GM12891 (cell line): ENCODE data around the gene SYNE2.

Source experiments
- POLR2A ChIP-seq: IDR thresholded peaks from 2 replicates; pipeline ENCODE4 v1.6.1; 2011; ENCODE audit warnings: low read depth, low read length, control low read depth
- POLR2AphosphoS5 ChIP-seq: IDR thresholded peaks from 2 replicates; pipeline ENCODE4 v1.6.1; 2011; ENCODE audit warnings: low read depth, low read length, control low read depth
- POU2F2 ChIP-seq: IDR thresholded peaks from 2 replicates; pipeline ENCODE4 v1.6.1; 2011; ENCODE audit warnings: low read depth, mild to moderate bottlenecking, control low read depth, low read length, moderate library complexity
- SPI1 ChIP-seq: IDR thresholded peaks from 2 replicates; pipeline ENCODE4 v1.6.1; 2011; ENCODE audit warnings: low read depth, low read length, control low read depth
- TAF1 ChIP-seq: IDR thresholded peaks from 2 replicates; pipeline ENCODE4 v1.6.1; 2011; ENCODE audit warnings: low read depth, low read length, control low read depth

DNA sequence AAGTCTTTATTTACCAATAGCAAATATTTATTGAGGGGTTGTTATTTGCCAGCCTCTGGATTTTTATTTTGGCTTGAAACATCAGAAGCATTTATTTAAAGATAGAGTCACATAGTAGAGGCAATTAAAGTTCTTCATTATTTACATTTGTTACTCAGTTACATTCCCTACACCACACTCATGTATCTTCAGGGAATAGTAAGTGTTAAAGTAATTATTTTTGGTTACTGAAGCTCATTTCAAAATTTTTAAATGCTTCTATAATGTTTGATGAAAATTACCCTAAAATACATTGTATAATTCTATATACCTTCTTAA, 235.8 kb downstream of the SYNE2 start:
- TF ChIP-seq POLR2A: no peak
- TF ChIP-seq TAF1: no peak
- TF ChIP-seq SPI1: no peak
- TF ChIP-seq POLR2AphosphoS5: no peak
- TF ChIP-seq POU2F2: no peak
